ENCODE results near the gene NSUN2. TPM values are rescaled to one million over a fixed set of nuclear protein-coding genes. Genes with fewer than 3 reads are reported as not detected.

Gene NSUN2
- total and polyA plus RNA-seq, 2 of the 4 experiments (the other 2 are of a cell fraction): 51.1 to 61.1 TPM

- Histone ChIP-seq H3K18ac (ENCODE audit: low read depth, low read length) (no peak overlapping the region), H2AFZ (replicated peaks; ENCODE audit: low read length, poor library complexity) (no peak overlapping the region), H3K79me1 (ENCODE audit: low read depth in 1 of 2, low read length in 2 of 2) (no peaks in the 10 kb centered on the region), H3K27me3 (ENCODE audit: control insufficient read depth, insufficient read depth, low read length) (peaks cover 3% of the 10 kb centered on the region; the same call in 1 of the 2 replicates), H3K4ac (ENCODE audit: low read depth, low read length) (no peak overlapping the region), H4K8ac (ENCODE audit: low read depth in 2 of 2, low read length in 2 of 2) (no peak overlapping the region), H3K9me1 (ENCODE audit: insufficient read depth, low read length) (peaks cover 3% of the 10 kb centered on the region; the same call in 1 of the 2 replicates), H2BK15ac (ENCODE audit: low read depth, low read length) (no peak overlapping the region), H4K91ac (ENCODE audit: insufficient read depth, low read depth, low read length) (no peak overlapping the region), H3K14ac (replicated peaks; ENCODE audit: low read depth, low read length) (no peak overlapping the region), H4K20me1 (ENCODE audit: insufficient read depth, low read length) (no peaks in the 10 kb centered on the region), H2AK5ac (ENCODE audit: low read depth, low read length) (no peak overlapping the region), H3K9me3 (ENCODE audit: control insufficient read depth, insufficient read depth, low read length) (no peaks in the 10 kb centered on the region), H2BK20ac (ENCODE audit: low read depth, low read length) (no peak overlapping the region), H4K5ac (ENCODE audit: low read depth, low read length) (no peak overlapping the region), H3K4me2 (ENCODE audit: low read depth, low read length) (no peak overlapping the region), H3K4me3 (ENCODE audit: insufficient read depth, low read depth, low read length) (no peak overlapping the region), H2AK9ac (replicated peaks; ENCODE audit: low read depth, low read length, poor library complexity) (no peak overlapping the region), H2BK120ac (ENCODE audit: low read depth, low read length) (no peak overlapping the region), H3K36me3 (ENCODE audit: control insufficient read depth, insufficient read depth, low read length) (no peaks in the 10 kb centered on the region), H2BK5ac (ENCODE audit: low read depth, low read length, poor library complexity, severe bottlenecking) (peak overlapping the region; percentile 74), H3K56ac (ENCODE audit: extremely low read depth, insufficient read depth, low read length) (no peak overlapping the region), H3K9ac (ENCODE audit: low read depth, low read length) (no peak overlapping the region), H3K4me1 (ENCODE audit: control insufficient read depth, insufficient read depth, low read length) (no peaks in the 10 kb centered on the region; the same call in 1 of the 2 replicates), H3K23ac (ENCODE audit: low read depth, low read length) (no peak overlapping the region), H3K27ac (ENCODE audit: insufficient read depth, low read length) (no peak overlapping the region)
- dilution Hi-C loops (cut with HindIII; ENCODE audit: low sequenced_read_pairs, unreplicated experiment) (no loop called here), intact Hi-C loops (cut with micrococcal nuclease) (no loop called here), in situ Hi-C loops (cut with MboI; ENCODE audit: low sequenced_read_pairs) (no loop called here)
- TF ChIP-seq NFE2L2 (IDR thresholded peaks at IDR 0.05; ENCODE audit: low read depth, low read length) (no peak), CTCF (conservative IDR thresholded peaks at IDR 0.05; ENCODE audit: low read depth, low read length) (no peak), MAFK (IDR thresholded peaks at IDR 0.05; ENCODE audit: low read depth, low read length) (no peak), BHLHE40 (IDR thresholded peaks at IDR 0.05; ENCODE audit: low read depth, low read length) (no peak), POLR2A (IDR thresholded peaks at IDR 0.05; ENCODE audit: low read depth, low read length) (no peak), USF2 (IDR thresholded peaks at IDR 0.05; ENCODE audit: low read depth, low read length) (no peak), FOS (IDR thresholded peaks at IDR 0.05; ENCODE audit: low read depth, low read length) (no peak), CEBPB (IDR thresholded peaks at IDR 0.05; ENCODE audit: low read depth, low read length) (no peak), CHD1 (IDR thresholded peaks at IDR 0.05; ENCODE audit: low read depth, low read length) (no peak), RAD21 (IDR thresholded peaks at IDR 0.05; ENCODE audit: low read length) (no peak), SMC3 (IDR thresholded peaks at IDR 0.05; ENCODE audit: low read depth, low read length) (no peak), ELK1 (IDR thresholded peaks at IDR 0.05; ENCODE audit: borderline replicate concordance, low read depth, low read length) (no peak), RCOR1 (IDR thresholded peaks at IDR 0.05; ENCODE audit: insufficient replicate concordance, low read length) (no peak), RFX5 (IDR thresholded peaks at IDR 0.05; ENCODE audit: low read depth, low read length) (no peak), MAZ (IDR thresholded peaks at IDR 0.05; ENCODE audit: borderline replicate concordance, low read depth, low read length) (no peak), MXI1 (IDR thresholded peaks at IDR 0.05; ENCODE audit: borderline replicate concordance, low read depth, low read length) (no peak)
- no peak for DNase-seq
- ChIA-PET POLR2A (ENCODE audit: unreplicated experiment) (no interaction called here), CTCF (no interaction called here)
- no TSS peak for BruUV-seq (replicated peaks)
- WGBS, 2 experiments (ENCODE audit: extremely low coverage in 2 of 2, insufficient read length in 1 of 2): 60% methylated on average over 1 of the region's 2 CpGs; no CpG with 5 or more reads in 1 of the 2 experiments
- ATAC-seq (ENCODE audit: low read depth): no peak
Observed at GRCh38 chr5:6681682-6682081, 48.8 kb upstream of the NSUN2 start.
